Stimulated activated CD8-positive, alpha-beta memory T cell treated with anti-CD3 and anti-CD28 coated beads, Interleukin-7, amount 100 ng/mL, for 1 hour (primary cell): ENCODE results near the gene VAT1.
A peak's percentile ranks its signal among the peaks of the same experiment; 100 is the strongest.
"Not testable (repeated sequence)": the region's sequence is repeated elsewhere in the genome, so short reads cannot be mapped to it uniquely, and the experiment has no call there.

ENCODE experiments used
- DNase-seq, 2 donors: peaks; one replicate each; pipeline ENCODE4 v3.0.0-alpha.2; 2020; ENCODE audit warnings: low read depth in 2 of 2

VAT1 gene

DNA sequence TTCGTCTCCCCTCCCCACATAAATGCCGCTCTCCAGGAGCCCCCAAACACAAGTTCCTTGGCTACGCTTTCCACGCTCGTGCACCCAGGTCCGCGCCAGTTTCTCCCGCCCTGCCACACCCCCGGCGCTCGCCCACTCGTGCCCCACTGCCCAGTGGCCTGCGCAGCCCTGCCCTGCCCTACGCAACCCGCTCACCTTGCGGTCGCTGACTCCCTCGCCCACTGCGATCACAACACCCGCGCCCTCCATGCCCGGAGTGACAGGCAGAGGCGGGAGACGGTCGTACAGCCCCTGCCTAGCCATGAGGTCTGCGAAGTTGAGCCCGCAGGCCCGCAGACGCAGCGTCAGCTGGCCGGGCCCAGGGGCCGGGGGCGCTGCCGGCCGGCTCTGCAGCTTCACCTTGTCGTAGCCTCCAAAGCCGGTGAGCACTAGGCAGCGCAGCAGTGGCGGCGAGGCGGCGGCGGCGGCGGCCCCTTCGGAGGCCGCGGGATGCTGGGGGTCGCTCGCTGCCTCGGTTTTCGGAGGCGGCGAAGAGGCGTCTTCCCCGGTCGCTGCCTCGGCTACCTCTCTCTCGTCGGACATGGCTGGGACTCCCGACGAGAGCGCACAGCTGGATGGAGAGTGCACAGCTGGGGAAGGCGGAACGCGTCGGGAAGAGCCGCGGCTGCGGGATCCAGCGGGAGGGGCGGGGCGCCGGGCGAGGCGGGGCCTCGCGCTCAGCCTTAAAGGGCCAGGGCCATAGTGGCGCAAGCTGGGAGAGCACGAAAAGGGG, at the start of gene VAT1:
Gene VAT1, minus strand, starts transcription at position 645 of the 772 bp plus-strand sequence. Its CDS starts 63 bp downstream, at position 582.
- peak; percentile 27 to 29 for DNase-seq

DNA sequence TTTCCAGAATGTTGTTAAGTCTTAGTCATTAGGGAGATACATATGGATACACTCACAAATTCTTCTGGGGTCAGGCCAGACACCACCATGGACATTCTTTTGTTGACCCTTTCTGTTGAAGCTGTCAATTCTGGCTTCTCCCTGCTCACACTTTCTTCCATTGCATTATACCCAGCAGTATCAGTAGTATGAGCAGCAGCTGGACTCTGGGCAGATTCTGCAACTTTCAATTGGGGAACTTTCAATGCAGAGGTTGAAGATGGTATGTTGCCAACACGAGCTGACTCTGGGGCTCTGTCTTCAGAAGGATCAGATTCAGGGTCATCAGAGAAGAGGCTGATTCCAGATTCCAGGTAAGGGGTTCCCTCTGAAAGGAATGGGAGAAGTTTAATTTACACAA, 48.7 kb upstream of the VAT1 start:
- DNase-seq: no peak

DNA sequence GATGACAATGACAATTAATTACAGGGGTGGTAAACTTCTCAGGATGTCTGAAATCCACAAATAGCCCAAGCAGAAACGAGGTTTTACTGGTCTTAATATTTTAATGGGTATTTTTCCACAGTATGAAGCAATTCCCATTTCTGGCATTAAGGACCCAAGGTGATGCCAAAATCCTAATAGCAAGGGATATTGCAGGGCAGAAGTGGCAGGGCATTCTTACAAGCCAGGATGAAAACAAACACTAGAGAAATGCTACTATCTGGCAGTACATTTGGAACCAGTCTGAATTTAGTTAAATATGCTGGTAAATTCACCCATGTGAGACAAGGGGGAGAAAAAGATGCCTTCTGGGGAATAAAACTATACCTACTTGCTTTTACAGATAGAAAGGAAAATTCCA, 48.1 kb upstream of the VAT1 start:
- DNase-seq: no peak

DNA sequence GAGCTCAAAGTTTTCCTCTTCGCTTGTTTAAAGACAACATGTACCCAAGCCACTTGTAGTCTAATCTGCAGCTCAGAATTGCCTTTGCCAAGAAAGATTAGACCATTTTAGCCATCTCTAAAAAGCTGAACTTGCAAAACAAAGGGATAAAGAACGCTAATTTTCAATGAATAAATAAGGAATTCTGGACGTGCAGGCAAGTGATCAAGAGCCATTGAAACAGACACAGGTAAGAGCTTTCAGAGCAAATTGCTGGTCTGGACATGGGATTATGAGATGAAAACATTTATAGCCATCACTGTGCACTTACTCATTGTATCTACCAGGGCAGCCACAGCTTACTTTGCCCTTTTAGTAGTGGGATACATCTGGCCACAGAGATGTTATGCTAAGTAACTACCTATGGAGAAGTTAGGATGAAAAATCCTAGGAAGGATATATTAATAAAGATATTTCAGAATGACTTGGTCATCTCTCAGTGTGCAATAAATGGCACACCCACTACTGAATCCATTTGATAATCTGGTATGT, 47.2 kb upstream of the VAT1 start:
- no peak for DNase-seq

DNA sequence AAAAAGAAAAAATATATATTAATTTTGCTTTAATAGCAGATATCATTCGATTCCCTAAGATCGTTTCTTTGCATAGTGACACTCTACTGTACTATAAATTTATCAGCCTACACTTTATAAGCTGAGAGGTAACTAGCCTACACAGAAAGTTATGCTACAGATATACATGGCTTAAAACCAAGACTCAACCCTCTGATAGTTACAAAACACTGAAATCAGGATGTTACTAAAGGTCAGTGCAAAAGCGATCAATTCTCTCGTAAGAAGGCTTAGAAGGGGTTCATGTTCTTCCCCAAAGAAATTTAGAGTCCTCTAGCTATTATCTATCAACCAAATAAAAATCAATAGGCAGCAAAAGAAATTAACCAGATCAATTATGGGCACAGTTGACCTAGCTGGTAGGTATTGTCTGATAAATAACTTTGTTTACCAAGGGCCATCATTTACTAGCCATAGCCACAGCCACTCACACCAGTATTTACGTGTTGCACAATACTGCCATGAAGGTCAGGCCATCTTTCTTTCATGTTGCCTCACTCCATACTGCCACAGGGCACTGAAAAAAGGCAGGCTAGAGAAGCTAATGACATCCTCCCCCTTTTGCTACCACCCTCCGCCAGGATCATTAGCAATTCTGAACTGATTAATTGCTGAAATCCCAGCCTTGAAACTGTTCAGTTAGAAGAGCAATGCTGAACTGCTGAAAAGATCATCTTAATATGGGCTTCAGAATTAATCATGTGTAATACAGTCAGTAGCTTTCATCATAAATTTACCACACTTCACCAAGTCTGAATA, 46.6 kb upstream of the VAT1 start:
- no peak for DNase-seq

DNA sequence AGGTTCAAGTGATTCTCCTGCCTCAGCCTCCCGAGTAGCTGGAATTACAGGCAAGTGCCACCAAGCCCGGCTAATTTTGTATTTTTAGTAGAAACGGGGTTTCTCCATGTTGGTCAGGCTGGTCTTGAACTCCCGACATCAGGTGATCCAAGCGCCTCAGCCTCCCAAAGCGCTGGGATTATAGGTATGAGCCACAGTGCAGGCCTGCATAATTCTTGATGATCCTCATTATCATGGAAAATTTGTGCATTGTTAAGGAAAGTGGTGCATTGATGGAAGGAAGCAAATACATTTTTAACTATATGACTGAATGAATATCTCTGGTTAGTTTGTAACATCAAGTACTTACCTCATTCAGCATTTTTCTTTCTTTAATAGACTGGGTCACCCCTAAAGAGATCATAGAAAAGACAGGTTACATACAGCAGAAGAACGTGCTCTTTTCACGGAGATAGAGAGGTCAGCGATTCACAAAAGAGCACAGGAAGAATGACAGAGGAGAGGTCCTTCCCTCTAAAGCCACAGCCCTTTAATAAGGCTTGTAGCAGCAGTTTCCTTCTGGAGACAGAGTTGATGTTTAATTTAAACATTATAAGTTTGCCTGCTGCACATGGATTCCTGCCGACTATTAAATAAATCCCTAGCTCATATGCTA, 40.9 kb upstream of the VAT1 start:
- DNase-seq: no peak

DNA sequence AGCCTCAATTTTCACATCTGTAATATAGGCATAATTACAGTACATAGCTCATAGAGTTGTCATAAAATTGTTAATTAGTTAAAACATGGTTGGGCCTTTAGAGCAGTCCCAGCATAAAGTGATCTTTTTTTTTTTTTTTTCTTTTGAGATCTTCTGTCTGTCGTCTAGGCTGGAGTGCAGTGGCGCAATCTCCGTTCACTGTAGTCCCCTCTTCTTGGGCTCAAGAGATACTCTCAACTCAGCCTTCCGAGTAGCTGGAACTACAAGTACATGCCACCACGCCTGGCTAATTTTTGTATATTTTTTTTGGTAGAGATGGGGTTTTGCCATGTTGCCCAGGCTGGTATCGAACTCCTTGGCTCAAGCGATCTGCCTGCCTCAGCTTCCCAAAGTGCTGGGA, 33.9 kb upstream of the VAT1 start:
- no peak for DNase-seq

DNA sequence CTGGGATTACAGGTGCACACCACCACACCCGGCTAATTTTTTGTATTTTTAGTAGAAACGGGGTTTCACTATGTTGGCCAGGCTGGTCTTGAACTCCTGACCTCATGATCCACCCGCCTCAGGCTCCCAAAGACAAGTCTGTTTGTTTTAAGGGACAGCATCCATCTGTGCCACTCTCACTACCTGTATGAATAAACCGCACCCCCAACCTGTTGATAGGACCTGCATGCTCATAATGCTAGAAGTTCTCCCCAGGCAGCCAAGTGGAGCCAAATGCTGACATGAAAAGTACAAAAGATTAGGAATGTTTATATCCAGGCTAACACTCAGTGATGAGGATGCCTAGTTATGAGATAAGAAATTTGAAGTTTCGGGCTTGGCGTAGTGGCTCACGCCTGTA, 30.8 kb upstream of the VAT1 start:
- DNase-seq: not testable (repeated sequence)

DNA sequence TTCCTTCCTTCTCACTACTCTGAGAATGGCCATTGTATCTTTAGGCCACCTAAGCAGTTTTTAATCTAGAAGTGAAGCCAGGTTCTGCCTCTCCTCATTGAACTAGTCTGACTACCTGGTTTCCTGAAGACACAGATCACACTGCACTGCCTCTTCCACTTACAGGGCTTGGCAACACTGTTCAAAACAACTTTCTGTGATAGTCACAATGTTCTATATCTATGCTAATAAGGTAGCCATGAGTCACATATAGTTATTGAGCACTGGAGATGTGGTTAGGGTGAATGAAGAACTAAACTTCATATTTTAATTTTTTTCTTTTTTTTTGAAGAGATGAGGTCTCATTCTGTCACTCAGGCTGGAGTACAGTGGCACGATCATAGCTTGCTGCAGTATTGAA, 29.8 kb upstream of the VAT1 start:
- DNase-seq: no peak

DNA sequence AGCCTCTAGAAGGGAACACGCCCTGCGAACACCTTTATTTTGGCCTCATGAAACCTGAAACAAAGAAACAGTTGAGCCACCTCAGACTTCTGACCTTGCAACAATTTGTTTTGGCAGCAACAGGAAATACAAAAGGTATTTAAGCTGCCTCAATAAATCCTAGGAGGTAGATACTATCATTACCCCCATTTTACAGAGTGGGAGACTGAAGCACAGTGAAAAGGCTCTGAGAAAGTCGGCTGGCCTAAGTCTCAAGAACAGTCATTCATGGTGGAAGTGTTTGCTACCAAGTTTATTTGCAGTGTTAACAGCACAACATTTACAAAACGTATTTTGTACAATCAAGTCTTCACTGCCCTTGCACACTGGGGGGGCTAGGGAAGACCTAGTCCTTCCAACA, 21.8 kb upstream of the VAT1 start:
- no peak for DNase-seq

DNA sequence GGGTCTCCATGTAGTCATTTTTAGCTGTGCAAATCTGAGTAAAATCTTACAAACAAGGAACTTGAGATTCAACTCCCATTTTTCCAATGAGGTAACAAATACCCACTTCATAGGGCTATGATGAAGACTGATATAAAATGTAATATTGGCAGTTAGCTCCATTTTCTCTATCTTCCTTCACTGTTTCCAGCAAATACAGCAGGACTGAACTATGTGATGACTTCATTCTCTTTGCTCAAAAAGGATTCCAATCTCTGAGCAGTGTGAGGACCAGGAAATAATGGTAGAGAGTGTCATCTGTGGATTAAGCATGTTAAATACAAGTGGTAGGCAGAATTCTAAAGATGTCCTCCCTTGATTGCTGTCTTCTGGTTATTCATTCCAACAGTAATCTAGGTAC, 21.1 kb upstream of the VAT1 start:
- DNase-seq: no peak

DNA sequence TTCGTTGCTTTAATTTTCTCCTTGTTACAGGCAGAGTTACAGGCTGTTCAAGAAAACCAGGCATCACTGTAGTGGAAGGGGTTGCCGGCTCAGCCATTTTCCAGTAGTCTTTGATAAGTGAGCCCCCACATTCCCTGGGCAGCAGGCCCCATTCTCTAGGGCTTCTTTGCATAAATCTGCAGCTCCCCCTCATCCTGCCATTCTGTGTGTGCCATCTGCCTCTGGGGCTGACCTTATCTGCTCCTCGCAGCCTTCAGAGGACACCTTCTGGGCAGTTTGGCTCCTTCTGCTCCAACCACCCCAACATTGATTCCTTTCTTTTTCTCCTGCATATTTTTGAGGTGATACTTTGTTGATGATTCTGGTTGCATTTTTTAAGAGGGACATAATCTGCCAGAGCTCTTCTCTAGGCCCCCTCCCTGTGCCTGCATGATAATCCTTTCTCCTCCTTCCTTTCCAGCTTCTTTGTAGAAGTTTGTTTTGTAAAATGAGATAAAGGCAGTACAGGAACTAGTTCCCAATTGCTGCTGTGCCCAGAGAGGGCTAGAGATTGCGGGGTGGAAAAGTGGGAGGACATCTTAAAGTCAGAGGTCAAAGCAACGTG, 19.9 kb upstream of the VAT1 start:
- DNase-seq: no peak

DNA sequence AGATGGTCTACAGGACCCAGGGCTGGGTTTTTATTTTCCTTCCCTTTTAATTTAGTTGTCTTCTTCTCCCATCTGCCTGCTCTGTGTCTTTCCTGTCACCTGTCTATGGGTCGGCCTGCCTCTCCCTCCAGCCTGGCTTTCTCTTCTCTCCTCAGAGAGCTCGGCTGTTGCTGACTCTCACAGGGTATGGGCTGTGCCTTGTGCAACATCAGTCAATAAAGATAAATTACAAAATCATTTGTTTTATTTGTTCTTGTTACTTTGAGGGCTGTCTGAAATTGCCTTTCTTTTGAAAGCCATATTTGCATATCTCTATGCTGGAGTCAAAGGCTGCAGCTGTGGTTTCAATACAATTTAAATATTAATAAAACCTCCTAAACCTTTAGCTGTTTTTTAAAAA, 18.5 kb upstream of the VAT1 start:
- DNase-seq: no peak

DNA sequence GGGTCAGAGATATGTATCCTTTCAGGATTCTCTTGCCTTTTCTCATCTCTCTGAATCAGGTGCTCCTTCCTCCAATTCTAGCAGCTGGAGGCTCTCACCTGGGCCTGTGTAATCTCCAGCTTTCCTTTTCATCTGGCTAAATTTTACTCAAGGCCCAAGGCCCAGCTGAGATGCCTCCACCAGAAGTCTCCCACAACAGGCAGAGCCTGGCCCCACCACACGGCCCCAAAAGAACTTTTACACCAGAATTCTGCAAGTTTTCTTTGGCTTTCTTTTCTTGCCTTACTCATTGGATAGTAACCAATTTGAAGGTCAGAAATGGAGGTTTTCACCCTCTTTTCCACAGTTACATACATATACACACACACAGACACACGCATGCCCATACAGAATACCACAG, 17.5 kb upstream of the VAT1 start:
- DNase-seq: no peak

DNA sequence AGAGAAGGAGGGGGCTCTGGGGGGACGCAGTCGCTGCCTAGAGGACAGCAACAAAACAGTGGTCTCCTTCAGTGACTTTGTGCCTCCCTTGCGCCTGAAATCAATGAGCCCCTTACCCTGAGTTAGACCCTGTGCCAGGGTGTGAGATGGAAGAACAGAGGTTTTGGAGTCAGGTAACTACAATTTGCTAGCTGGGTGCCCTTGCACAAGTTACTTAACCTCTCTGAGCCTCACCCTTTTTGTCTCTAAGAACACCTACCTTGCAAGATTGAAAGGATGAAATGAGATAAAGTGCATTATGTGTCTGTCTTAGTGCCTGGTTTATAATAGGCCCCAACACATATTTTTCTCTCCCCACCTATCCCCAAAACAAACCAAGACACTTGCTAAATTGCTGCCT, 12.7 kb upstream of the VAT1 start:
- no peak for DNase-seq

DNA sequence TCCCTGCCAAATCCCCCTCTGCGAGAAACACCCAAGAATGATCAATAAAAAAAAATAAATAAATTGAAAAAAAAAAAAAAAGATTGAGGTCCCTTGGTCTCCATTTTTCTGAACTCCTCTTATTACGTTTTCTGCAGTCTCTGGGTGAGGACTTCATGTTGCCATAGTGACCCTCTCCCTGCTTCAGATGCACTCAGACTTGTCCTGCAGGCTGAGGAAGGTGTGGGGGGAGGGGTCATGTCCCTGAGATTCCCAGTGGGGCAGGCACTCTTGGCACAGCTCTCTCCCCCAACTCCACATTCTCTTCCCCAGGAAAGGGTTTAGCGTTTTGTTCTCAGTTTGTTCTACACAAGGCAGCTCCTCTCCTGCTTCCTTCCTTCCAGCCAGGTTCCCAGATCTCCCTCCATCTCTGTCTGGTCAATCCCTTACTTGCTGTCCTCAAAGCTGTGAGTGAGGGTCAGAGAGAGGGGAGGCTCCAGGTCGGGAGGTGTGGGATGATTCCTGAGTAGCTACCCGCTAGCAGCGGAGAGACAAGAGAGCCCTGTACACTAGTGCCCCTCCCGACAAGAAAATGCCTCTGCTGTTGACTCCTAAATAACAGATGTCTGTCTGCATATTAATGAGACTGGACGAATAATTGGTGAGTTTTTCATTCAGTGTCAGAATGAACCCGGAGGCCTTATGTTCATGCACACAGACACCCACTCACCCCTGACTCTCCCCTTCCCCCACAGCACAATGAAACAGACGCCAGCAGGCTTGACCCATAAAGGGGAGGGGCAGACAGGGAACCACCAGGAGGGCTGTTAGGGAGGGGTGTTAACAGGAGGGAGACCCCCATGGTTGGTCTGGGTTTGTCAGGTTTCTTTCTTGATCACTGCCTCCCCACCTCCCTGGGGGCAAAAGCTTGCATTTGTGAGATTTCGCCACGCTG, 12.0 kb upstream of the VAT1 start:
- DNase-seq: no peak

DNA sequence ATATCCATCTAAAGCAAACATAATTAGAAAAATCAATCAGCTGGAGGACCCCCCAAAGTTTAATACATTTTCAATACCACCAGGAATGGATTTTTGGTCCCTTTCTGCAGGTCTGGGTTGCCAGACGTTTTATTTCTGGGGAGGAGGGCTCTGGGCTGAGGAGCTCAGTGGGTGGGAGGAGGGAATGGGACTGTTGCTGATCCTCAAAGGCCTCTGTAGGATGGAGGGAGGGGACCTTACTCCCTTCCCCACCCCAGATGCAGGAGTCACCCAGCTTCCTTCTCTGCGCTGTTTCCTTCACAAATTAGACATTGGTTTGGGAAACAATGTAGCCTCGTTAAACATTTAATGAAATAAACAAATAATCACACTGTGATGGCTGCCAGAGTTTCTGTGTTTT, 9.5 kb upstream of the VAT1 start:
- DNase-seq: no peak

DNA sequence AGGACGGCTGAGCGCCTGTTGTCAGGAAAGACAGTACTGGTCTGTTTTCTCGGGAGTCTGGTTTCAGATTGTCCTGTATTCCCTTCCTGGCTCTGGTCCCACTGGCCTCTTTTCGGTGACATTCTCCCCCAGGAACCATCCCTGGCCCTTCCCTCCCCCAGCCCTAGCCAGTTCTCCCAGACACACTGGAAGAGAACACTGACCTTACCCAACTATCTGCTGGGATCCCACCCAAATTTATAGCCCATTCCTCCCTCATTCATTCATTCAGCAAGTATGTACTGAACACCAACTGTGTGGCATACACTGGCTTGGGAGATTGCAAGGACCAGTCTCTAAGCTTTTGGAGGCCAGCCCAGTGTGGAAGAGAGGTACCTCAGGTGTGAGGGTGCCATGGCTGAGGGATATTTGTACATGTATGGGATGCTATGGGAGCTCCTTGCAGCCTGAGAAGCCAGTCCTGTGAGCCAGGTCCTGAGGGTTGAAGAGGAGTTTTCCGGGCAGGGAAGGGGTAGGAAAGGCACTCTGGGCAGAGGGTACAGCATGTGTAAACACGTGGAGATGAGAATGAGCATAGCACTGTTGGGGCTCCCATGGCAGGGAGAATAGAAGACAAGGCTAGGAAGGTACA, 8.1 kb upstream of the VAT1 start:
- DNase-seq: no peak

DNA sequence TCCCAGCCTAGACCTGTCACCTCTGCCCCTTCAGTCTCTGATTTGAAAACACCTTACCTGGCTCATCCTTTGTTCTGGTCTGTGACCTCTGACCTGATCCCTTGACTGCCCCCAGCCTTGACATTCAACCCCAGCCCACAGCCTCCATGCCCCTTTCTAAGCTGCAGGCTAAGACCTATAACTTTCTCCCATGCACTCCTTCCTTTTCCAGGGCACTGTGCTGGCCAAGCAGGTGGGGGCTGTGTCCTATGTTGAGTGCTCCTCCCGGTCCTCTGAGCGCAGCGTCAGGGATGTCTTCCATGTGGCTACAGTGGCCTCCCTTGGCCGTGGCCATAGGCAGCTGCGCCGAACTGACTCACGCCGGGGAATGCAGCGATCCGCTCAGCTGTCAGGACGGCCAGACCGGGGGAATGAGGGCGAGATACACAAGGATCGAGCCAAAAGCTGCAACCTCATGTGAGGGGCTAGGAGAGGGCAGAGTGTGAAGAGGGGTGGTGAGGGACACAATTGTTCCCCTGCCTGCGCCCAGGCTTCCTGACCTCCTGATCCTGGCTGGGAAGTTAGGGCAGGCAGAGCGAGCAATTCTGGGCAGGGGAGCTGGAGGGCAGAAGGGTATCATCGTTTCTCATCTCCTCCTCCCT, 6.2 kb upstream of the VAT1 start:
- DNase-seq: no peak
